ENCODE measurements around the gene RAPGEF5.

The RAPGEF5 gene

GRCh38 chr7:22150221-22150620 lies 206.7 kb downstream of the RAPGEF5 start:
- Histone ChIP-seq H3K27me3 (replicated peaks; ENCODE audit: insufficient read depth, low read length) (no peaks in the 10 kb centered on the region), H3K4me2 (ENCODE audit: low read depth, low read length) (no peak overlapping the region), H3F3A (ENCODE audit: insufficient read depth, low read length) (no peaks in the 10 kb centered on the region), H3K36me3 (replicated peaks; ENCODE audit: insufficient read depth, low read length) (no peaks in the 10 kb centered on the region), H3K4me1 (ENCODE audit: low read length) (0 out of 2 replicates have a peak, but pooled peaks cover 7% of the 10 kb centered on the region), H3K79me2 (ENCODE audit: low read length) (no peaks in the 10 kb centered on the region), H4K20me1 (ENCODE audit: insufficient read depth, low read length) (no peaks in the 10 kb centered on the region), H3K4me3 (ENCODE audit: low read length) (no peak overlapping the region), H3K9ac (ENCODE audit: low read length) (no peak overlapping the region), H3K27ac (ENCODE audit: low read length) (no peak overlapping the region), H2AFZ (ENCODE audit: low read length) (no peak overlapping the region), H3K9me3 (replicated peaks; ENCODE audit: insufficient read depth, low read length) (no peaks in the 10 kb centered on the region), H3K9me2 (replicated peaks; ENCODE audit: insufficient read depth, low read length) (no peaks in the 10 kb centered on the region)
- TF ChIP-seq EZH2phosphoT487 (IDR thresholded peaks at IDR 0.05; ENCODE audit: low read length) (no peak), EZH2 (optimal IDR thresholded peaks at IDR 0.05; ENCODE audit: low read depth, low read length) (no peak), CTCF (IDR thresholded peaks at IDR 0.05; ENCODE audit: low read length) (no peak)
- no peak for DNase-seq

GRCh38 chr7:22147868-22148267 lies 209.1 kb downstream of the RAPGEF5 start:
- Histone ChIP-seq H3K9ac (ENCODE audit: low read length) (no peak overlapping the region), H2AFZ (ENCODE audit: low read length) (no peak overlapping the region), H3K4me1 (ENCODE audit: low read length) (no peaks in the 10 kb centered on the region), H4K20me1 (ENCODE audit: insufficient read depth, low read length) (no peaks in the 10 kb centered on the region), H3K4me3 (ENCODE audit: low read length) (no peak overlapping the region), H3K36me3 (replicated peaks; ENCODE audit: insufficient read depth, low read length) (no peaks in the 10 kb centered on the region), H3K9me3 (replicated peaks; ENCODE audit: insufficient read depth, low read length) (no peaks in the 10 kb centered on the region), H3F3A (ENCODE audit: insufficient read depth, low read length) (no peaks in the 10 kb centered on the region), H3K9me2 (replicated peaks; ENCODE audit: insufficient read depth, low read length) (no peaks in the 10 kb centered on the region), H3K27ac (ENCODE audit: low read length) (no peak overlapping the region), H3K79me2 (ENCODE audit: low read length) (no peaks in the 10 kb centered on the region), H3K4me2 (ENCODE audit: low read depth, low read length) (no peak overlapping the region), H3K27me3 (replicated peaks; ENCODE audit: insufficient read depth, low read length) (no peaks in the 10 kb centered on the region)
- no peak for DNase-seq
- TF ChIP-seq CTCF (IDR thresholded peaks at IDR 0.05; ENCODE audit: low read length) (no peak), EZH2 (optimal IDR thresholded peaks at IDR 0.05; ENCODE audit: low read depth, low read length) (no peak), EZH2phosphoT487 (IDR thresholded peaks at IDR 0.05; ENCODE audit: low read length) (no peak)

- H3K4me2 ChIP-seq (ENCODE audit: low read depth, low read length) = no peak overlapping the region
- DNase-seq = no peak
- TF ChIP-seq EZH2 (optimal IDR thresholded peaks at IDR 0.05; ENCODE audit: low read depth, low read length) (no peak), EZH2phosphoT487 (IDR thresholded peaks at IDR 0.05; ENCODE audit: low read length) (no peak)
- H3K9ac ChIP-seq (ENCODE audit: low read length) = no peak overlapping the region
- no peak overlapping the region for H2AFZ ChIP-seq (ENCODE audit: low read length)
- no peak overlapping the region for H3K27ac ChIP-seq (ENCODE audit: low read length)
- no peaks in the 10 kb centered on the region for H4K20me1 ChIP-seq (ENCODE audit: insufficient read depth, low read length)
- H3K9me3 ChIP-seq (replicated peaks; ENCODE audit: insufficient read depth, low read length) = no peaks in the 10 kb centered on the region
- H3K36me3 ChIP-seq (replicated peaks; ENCODE audit: insufficient read depth, low read length) = no peaks in the 10 kb centered on the region
- H3K79me2 ChIP-seq (ENCODE audit: low read length) = no peaks in the 10 kb centered on the region
- H3K9me2 ChIP-seq (replicated peaks; ENCODE audit: insufficient read depth, low read length) = no peaks in the 10 kb centered on the region
- no peaks in the 10 kb centered on the region for H3K4me1 ChIP-seq (ENCODE audit: low read length)
- no peaks in the 10 kb centered on the region for H3K27me3 ChIP-seq (replicated peaks; ENCODE audit: insufficient read depth, low read length)
- H3F3A ChIP-seq (ENCODE audit: insufficient read depth, low read length) = no peaks in the 10 kb centered on the region
- H3K4me3 ChIP-seq (ENCODE audit: low read length) = no peak overlapping the region
Observed at GRCh38 chr7:22146961-22147512, 209.9 kb downstream of the RAPGEF5 start.

- TF ChIP-seq EZH2 (optimal IDR thresholded peaks at IDR 0.05; ENCODE audit: low read depth, low read length) (no peak), EZH2phosphoT487 (IDR thresholded peaks at IDR 0.05; ENCODE audit: low read length) (no peak), CTCF (IDR thresholded peaks at IDR 0.05; ENCODE audit: low read length) (no peak)
- no peaks in the 10 kb centered on the region for H3K27me3 ChIP-seq (replicated peaks; ENCODE audit: insufficient read depth, low read length)
- H3K4me3 ChIP-seq (ENCODE audit: low read length) = no peak overlapping the region
- H2AFZ ChIP-seq (ENCODE audit: low read length) = no peak overlapping the region
- no peaks in the 10 kb centered on the region for H3K79me2 ChIP-seq (ENCODE audit: low read length)
- no peaks in the 10 kb centered on the region for H3K9me3 ChIP-seq (replicated peaks; ENCODE audit: insufficient read depth, low read length)
- no peak overlapping the region for H3K9ac ChIP-seq (ENCODE audit: low read length)
- no peak for DNase-seq
- H3K4me1 ChIP-seq (ENCODE audit: low read length) = no peaks in the 10 kb centered on the region
- H3F3A ChIP-seq (ENCODE audit: insufficient read depth, low read length) = no peaks in the 10 kb centered on the region
- no peak overlapping the region for H3K4me2 ChIP-seq (ENCODE audit: low read depth, low read length)
- H3K27ac ChIP-seq (ENCODE audit: low read length) = no peak overlapping the region
- H3K36me3 ChIP-seq (replicated peaks; ENCODE audit: insufficient read depth, low read length) = no peaks in the 10 kb centered on the region
- H4K20me1 ChIP-seq (ENCODE audit: insufficient read depth, low read length) = no peaks in the 10 kb centered on the region
- H3K9me2 ChIP-seq (replicated peaks; ENCODE audit: insufficient read depth, low read length) = no peaks in the 10 kb centered on the region
Observed at GRCh38 chr7:22144950-22145349, 212.0 kb downstream of the RAPGEF5 start.
